Astrocyte of the spinal cord (primary cell): Measurements from ENCODE around the gene ROS1.
"Not testable (repeated sequence)": the region's sequence is repeated elsewhere in the genome, so short reads cannot be mapped to it uniquely, and the experiment has no call there.

Experiments used
- DNase-seq: peaks from one replicate; pipeline ENCODE4 v3.0.0; 2011; ENCODE audit warnings: low read depth, low spot score
- H3K4me3 ChIP-seq: 2 replicates; pipeline ENCODE4 v1.5.1; 2011; ENCODE audit warnings: low read depth, mild to moderate bottlenecking, low read length, moderate library complexity
- CTCF ChIP-seq: IDR thresholded peaks from 2 replicates; pipeline ENCODE4 v1.5.1; 2012; ENCODE audit warnings: low read depth, mild to moderate bottlenecking, low read length, inconsistent platforms
- in situ Hi-C: cut with HindIII; loops from 2 replicates; pipeline ENCODE4 v1.10.0; 2017; ENCODE audit warnings: low sequenced_read_pairs

Gene ROS1

GRCh38 chr6:117263353-117263927 is 162.3 kb downstream of the ROS1 start:
- in situ Hi-C loops = no loop called here
- no peak for TF ChIP-seq CTCF
- no peak overlapping the region for H3K4me3 ChIP-seq
- no peak for DNase-seq

GRCh38 chr6:117262799-117263198 is 162.9 kb downstream of the ROS1 start:
- no peak for DNase-seq
- TF ChIP-seq CTCF = no peak
- in situ Hi-C loops = no loop called here
- H3K4me3 ChIP-seq = no peak overlapping the region

GRCh38 chr6:117253785-117254184 is 172.0 kb downstream of the ROS1 start:
- TF ChIP-seq CTCF = no peak
- H3K4me3 ChIP-seq = no peak overlapping the region
- no peak for DNase-seq
- in situ Hi-C loops = no loop called here

- H3K4me3 ChIP-seq, DNase-seq, in situ Hi-C loops: not testable (repeated sequence)
These were observed 180.8 kb downstream of the ROS1 start for GRCh38 chr6:117244979-117245378.

- DNase-seq, in situ Hi-C loops, H3K4me3 ChIP-seq: not testable (repeated sequence)
These were observed 181.2 kb downstream of the ROS1 start for GRCh38 chr6:117244571-117244970.
